Fibroblast of skin of back (primary cell): Measurements from ENCODE around the gene ZDHHC9.
A peak's percentile ranks its signal among the peaks of the same experiment; 100 is the strongest.

Experiments used
- DNase-seq: peaks from one replicate; pipeline ENCODE4 v3.0.0-alpha.2; 2013

Gene ZDHHC9

GRCh38 chrX:129761596-129761995 is 82.1 kb downstream of the ZDHHC9 start:
- no peak for DNase-seq

DNA sequence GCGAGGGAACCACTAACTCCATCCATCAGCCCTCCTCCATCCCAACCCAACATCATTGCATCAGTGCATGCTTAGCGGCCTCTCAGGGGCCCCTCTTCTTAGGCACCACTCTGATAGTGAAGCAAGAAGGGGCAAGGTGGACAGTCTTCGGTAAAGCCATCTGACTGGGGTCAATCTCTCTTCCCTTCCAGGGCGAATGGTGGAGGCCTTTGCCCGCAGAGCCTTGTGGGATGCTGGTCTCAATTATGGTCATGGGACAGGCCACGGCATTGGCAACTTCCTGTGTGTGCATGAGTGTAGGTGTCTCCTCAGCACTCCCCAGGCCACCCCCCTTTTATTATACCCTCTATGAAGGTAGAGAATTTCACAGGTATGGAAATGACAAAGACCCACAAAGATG is 82.7 kb downstream of the ZDHHC9 start:
- no peak for DNase-seq

DNA sequence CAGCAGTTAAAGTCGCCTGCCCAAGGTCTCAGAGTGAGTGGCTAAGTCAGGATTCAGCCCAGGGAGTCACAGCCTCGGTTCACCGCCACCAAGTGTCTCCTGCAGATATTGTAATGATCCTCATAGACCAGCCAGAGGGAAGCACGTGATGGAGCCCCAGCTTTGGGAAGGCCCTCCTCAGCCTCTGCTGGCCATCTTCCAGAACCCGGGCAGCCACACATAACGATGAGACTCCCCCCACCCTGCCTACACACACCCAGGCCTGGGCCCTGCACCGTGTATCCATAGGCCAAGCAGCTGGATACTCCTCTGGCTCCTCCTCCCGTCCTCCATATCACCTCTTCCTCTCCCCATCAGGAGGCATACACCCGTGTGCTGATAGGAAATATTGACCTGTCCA is 83.5 kb downstream of the ZDHHC9 start:
- DNase-seq, result no peak

- DNase-seq, result peak; percentile 70
These were observed 84.1 kb downstream of the ZDHHC9 start for GRCh38 chrX:129759576-129760061.

DNA sequence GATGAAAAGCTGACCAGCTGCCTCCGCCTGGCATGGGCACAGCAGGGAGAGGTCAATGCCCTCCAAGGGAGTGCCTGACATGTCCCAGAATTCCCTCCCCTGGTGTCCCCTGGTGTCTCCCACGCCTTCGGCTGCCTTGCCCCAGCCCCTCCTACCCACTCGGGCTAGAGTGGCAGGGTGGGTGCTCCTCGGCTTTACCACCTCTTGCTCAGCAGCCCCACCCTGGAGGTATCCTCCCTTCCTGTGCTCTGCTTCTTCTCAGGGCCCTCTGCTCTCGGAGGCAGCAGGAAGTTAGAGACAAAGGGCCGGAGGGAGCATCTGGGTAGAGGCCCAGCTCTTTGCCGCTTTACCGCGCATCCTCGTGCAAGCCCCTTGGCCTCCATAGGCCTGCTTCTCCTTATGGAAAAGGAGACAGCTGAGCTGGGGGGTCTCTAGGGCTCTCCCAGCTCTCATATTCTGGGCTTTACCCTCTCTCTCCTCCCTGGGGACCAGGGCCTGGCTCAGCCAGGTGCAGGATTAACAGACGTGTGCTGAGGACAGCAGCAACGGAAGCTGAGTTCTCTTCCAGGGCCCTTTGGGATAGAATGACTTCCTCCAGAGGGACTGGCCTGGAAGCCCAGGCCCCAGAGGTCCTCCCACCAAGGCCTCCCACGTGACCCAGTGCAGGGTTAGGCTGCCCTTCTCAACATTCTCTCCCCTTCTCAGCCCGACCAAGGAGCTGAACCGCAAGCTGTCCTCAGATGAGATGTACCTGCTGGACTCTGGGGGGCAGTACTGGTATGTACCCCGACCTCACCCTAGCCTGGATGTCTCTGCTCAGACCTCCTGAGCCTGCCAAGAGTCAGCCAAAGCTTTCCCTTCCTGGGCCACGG is 87.7 kb downstream of the ZDHHC9 start:
- no peak for DNase-seq

DNA sequence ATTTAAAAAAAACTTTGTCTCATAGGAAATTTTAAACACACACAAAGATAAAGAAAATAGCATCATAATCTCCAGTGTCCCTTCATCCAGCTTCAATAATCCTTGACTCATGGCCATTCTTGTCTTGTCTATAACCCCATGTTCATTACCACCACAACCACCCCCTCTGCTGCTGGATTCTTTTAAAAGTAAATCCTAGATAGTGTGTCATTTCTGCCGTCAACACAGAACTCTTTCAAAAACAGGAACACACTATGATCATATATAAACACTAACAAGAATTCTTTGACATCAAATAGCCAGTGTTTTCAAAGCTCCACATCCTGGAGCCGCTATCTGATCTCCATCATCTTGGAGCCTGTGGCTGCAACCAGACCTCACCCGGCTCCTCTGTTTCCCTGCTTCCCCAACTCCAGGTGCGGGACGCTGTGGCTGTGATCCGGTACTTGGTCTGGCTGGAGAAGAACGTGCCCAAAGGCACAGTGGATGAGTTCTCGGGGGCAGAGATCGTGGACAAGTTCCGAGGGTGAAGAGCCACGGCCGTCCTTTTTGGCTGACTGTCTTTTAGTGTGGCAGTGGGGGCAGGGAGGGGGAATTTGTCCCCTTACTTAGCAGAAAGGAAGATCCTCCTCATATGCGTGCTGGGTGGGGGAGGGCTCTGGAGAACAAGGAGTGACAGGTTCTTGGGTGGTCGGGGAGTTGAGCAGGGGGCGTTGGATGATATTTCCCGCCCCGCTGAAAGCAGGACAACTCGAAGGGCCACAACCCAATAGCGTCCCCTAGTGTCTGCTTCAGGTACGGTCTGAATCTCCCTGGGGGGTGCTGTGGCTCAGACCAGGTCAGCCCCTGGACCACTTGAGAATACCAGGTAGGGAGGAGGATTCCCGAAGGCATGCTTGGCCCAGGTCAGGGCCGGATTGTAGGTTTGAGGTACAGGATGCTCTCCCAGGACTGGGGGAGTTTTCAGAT is 89.3 kb downstream of the ZDHHC9 start:
- DNase-seq, result no peak
